Measurements from ENCODE around the gene GLG1.

- TF ChIP-seq CTCF (IDR thresholded peaks at IDR 0.05; ENCODE audit: low read depth, low read length, poor library complexity, severe bottlenecking) (no peak), EZH2phosphoT487 (IDR thresholded peaks at IDR 0.05; ENCODE audit: borderline replicate concordance, low read length) (no peak)
Measured at GRCh38 chr16:74603848-74604247, 3.1 kb downstream of the GLG1 start.

Measured in DOHH2 (cell line).